ENCODE results near the gene GPR17.

GPR17 gene

GRCh38 chr2:127674241-127675209, 28.6 kb downstream of the GPR17 start:
- no peak for DNase-seq

DNA sequence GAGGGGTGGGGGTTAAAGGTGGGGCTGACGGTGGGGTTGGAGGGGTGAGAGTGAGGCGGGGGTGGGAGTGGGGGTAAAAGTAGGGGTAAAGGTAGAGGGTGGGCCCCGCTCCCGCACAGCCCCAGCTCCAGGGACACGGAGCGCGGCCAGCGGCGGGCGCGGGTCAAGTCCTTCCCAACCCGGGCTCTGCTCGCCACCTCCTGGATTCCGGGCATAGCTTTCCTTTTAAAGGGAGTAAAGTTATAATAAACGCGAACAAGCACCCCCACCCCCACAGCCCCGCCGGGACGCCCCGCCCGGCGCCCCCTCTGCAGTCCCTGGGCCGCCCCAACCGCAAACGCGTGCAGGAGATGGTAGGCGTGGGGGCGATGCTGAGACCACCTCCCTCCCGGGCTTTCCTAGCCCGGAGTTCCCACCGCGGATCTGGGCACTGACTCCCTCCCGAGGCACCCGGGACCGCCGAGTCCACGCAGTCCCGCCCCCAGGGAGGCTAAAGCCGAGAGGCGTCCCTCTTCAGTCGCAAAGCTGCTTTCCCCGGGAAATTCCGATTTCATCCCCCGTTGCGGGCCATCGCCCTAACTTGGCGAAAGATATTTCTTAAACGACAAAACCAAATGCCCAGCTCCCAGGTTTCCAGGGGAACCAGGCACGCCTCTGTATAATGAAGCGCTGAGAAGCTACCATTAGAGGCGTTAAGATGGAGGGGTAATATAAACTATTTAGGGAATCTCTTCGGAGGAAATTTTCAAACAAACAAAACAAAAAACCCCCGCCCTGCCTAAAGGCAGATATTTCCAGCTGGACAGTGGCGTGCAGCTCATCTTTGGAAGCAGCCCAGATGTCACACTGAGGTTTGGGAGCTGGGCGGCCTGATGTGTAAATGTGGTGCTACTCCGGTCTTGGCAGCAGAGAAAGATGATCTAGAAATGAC, 29.6 kb downstream of the GPR17 start, which contains the start of gene LIMS2:
Gene LIMS2 (minus strand): TSS at position 200 of the 931 bp plus-strand sequence. CDS start 506 bp downstream, outside the sequence.
- DNase-seq: no peak

DNA sequence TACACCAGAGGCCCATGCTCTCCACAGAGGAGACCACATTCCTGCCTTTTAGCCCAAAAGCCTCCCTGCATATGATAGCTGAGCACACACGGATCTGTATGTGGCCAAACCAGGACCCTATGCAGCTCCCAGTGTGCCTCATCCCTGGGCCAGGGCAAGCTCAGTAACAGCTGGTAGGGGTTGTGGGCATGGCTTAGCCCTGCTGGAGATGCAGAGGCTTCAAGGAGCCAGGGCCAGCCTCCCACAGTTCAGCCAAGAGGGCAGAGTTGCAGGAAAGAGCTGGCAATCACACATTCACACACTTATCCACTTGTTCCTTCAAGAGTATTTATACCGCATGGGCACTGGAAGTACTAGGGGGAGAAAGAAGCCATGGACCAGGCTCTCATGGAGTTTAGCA, 31.0 kb downstream of the GPR17 start:
- DNase-seq: no peak

DNA sequence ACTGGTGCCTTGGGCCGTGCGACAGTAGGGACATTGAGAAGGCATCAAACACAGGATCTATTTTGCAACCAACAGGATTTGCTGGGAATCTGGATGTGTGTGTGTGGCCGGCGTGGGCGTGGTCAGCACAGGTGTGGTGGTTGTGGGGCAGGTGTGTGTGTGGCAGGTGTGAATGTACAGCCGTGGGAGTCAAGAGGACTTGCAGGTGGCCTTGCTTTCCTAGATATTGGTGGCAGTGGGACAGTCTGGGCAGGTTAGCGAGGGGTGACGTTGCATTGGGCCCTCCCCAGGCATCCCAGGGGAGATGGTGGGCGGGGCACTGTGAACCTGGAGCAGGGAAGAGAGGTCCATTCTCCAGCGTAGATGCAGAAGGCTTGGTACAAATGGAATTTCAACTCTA, 32.6 kb downstream of the GPR17 start:
- DNase-seq: no peak

- no peak for DNase-seq
Measured at GRCh38 chr2:127678991-127679390, 33.0 kb downstream of the GPR17 start.

- DNase-seq: no peak
Measured at GRCh38 chr2:127679680-127680361, 33.9 kb downstream of the GPR17 start.

DNA sequence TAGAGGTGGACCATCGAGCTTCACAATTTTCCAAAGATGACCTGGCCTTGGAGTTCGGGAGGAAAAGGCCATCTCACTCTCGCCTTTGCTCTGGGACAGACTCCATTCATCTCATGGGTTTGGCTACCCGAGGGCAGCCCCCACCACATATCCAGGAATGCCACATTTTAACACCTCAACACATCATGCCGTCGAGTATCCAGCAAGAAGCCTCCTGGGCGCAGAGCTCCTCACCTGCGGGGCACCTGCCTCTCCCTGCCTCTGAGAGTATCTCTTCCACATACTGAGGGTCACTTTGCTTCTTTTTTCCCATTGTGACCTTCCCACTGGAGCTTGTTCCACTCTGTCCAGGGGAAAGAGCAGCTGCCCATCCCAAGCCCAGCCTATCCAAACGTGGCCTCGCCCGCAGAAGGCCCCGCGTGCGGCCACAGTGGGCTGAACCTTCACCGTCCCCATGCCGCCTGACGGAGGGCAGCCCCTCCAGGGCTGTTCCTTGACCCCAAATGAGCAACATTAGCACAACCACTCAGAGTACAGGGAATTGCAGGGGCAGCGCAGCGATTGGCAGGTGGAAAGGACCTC, 34.8 kb downstream of the GPR17 start:
- DNase-seq: no peak

DNA sequence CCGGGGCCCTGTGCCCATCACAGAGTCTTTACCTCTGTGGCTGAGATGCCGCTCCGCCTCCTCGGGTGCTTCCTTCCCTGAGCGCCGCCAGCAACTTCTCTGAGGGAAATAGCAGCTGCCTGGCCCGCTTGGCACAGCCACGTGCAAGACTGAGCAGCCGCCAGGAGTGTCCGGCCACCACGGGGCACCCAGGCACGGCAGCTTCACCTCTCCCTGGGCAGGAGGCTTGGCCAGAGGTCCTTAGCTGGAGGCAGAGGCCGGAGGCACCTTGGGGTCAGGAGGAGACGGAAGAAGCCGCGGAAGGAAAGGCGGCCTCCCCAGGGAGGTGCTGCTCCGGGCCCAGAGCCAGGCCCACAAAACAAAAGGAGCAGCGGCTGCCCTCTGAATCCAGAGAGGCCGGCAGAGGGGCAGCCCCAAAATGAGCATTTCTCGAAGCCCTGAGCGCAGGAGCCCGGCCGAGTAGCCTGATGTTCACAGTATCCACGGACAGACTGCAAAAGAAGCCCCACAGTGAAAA, 35.4 kb downstream of the GPR17 start:
- DNase-seq: no peak

DNA sequence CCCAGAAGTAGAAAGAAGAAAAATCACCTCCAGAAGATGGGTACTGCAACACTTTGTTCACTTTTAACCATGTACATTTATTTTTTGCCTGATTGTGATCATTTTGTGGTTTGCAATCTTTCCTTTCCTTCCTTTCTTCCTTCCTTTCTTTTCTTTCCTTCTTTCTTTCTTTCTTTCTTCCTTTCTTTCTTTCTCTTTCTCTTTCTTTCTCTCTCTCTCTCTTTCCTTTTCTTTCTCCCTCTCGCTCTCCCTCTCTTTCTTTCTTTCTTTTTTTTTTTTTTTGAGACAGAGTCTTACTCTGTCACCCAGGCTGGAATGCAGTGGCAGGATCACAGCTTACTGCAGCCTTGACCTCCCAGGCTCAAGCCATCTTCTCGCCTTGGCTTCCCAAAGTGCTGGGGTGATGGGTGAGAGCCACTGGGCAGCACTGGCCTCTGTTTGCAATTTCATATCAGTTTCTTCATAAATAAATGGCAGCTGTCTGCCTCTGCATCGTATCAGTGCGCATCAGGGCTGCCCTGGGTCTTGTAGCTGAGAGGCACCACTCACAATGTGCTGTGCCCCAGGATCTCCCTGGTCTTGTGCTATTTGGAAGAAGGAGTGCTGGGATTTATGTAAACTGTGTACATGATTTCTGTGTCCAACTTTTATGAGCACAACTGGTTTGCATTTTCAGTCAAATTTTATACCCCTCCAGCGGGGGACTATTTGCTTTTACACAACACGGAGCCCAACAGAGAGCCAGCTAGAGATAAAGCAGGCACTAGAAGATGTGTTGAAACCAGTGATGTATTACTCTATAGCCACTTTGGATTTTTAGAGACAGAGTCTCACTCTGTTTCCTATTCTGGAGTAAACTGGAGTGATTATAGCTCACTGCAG, 36.3 kb downstream of the GPR17 start:
- no peak for DNase-seq

DNA sequence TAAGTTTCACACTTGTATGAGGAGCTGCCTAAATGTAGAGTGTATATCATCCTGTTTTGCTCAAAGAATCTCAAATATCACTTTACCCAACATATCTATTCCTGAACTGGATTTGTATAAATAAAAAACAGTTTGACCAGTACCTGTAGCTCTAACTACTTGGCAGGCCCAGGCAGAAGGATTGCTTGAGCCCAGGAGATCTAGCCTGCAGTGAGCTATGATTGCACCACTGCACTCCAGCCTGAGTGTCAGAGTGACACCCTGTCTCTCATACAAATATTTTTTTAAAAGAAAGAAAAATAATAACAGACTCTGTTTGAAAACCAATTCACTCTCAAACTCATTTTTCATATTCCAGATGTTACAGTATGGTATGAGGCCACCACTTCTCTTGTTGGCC, 37.1 kb downstream of the GPR17 start:
- DNase-seq: no peak

DNA sequence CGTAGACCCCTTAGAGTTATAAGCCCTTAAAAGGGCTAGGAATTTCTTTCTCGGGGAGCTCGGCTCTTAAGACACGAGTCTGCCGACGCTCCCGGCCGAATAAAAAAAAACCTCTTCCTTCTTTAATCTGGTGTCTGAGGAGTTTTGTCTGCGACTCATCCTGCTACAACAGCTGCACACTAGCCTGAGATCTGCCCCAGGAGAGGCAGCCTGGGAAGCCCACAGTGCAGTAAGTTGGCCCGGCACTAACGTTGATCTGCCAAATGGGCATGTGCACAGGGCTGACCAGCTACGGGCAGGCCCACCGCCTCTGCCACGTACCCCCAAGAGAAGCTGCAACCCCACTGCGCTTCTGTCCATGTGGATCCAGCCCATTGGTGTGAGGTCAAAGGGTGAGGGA, 37.8 kb downstream of the GPR17 start:
- no peak for DNase-seq

DNA sequence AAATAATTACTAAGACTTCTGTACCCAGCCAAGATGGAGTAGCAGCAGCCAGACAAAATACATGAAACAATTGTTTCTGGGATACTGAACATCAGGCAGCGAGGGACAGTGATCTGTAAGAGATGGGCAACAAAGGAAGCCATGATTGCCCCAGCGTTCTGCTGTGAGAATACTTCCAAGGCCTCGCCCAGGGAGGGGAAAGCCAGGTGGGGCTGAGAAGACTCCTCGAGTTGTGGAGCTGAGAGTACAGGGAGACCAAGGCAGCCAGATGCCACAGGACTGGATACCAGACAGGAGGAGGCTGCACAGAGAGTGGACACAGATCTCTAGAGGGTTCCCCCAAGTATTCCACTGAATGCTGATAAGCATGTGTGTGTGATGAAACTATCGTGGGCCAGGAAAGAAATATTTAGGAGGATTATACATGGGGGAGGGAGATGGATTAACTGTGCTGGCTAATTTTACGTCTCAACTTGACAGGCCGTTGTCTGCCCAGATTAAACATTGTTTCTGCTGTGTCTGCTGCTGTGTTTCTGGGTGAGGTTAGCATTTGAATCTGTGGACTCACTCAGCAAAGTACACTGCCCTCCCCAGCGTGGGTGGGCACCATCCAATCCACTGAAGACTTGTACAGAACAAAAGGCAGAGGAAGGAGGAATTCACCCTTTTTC, 39.6 kb downstream of the GPR17 start:
- DNase-seq: no peak

- no peak for DNase-seq
Measured at GRCh38 chr2:127688405-127688804, 42.5 kb downstream of the GPR17 start.

- no peak for DNase-seq
Measured at GRCh38 chr2:127690696-127691095, 44.7 kb downstream of the GPR17 start.

- DNase-seq: no peak
Measured at GRCh38 chr2:127694986-127695385, 49.0 kb downstream of the GPR17 start.

- DNase-seq: no peak
Measured at GRCh38 chr2:127695491-127696472, 49.8 kb downstream of the GPR17 start.

GRCh38 chr2:127697482-127698180, 51.7 kb downstream of the GPR17 start:
- DNase-seq: no peak

GRCh38 chr2:127698553-127699355, 52.8 kb downstream of the GPR17 start:
- no peak for DNase-seq
